ENCODE data around the gene ABTB2. TPM values are rescaled to one million over a fixed set of nuclear protein-coding genes. Genes with fewer than 3 reads are reported as not detected.

ABTB2 gene
- total and polyA plus RNA-seq, 2 donors, result 1.6 to 2.6 TPM

DNA sequence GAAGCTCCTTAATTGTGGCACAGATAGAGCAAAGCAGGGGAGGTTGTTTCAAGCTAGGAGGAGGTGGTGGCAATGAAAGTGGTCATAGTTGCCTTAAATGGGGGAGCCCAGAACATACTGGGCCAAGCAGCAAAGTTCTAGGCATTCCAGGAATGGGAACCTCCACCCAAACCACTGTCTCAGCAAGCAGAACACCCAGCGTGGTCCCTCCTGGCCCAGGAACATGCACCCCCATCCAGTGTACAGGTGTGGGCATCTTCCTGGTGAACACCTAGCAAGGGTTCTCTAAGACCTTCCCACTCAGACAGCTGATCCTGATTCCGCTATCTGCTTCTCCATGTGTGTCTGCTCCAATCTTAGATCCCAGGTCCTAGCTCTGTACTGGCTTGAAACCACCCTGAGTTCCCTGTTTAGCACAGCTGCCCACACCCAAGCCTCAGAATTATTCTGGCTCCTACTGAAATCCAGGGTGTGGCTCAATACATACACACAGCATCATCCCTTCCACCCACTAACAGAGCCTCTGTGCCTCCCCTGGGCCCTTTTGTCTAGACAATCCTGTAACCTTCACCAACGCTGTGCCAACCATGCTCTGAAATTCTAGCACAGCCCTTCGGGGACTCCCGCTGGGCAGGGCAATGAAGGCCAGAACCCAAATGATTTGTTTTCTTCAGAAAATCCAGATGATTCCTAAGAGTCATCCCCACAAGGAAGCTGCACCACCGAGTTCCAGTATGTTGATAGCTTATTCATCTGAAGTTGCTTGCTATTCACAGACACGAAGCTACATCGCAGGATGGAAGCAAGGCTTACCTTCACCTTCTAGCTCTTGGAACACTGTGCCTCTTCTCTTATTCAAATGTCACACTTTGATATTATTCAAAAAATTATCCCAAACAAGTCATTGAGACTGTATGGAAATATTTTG is 76.6 kb downstream of the ABTB2 start:
- Histone ChIP-seq H3K4me3 (ENCODE audit: low read length in 2 of 2) (no peak overlapping the region), H3K9me3 (ENCODE audit: control insufficient read depth in 2 of 2, insufficient read depth in 1 of 2, low read length in 1 of 2) (no peaks in the 10 kb centered on the region), H3K36me3 (ENCODE audit: control insufficient read depth in 2 of 2, insufficient read depth in 2 of 2, low read length in 1 of 2) (no peaks in the 10 kb centered on the region), H3K27ac (ENCODE audit: low read depth in 1 of 2, low read length in 1 of 2) (no peak overlapping the region), H3K4me1 (ENCODE audit: control insufficient read depth in 2 of 2, insufficient read depth in 2 of 2, low read length in 2 of 2) (peaks cover 0 to 4% of the 10 kb centered on the region in 2 donors), H3K27me3 (ENCODE audit: control insufficient read depth in 2 of 2, insufficient read depth in 1 of 2, low read length in 1 of 2) (no peaks in the 10 kb centered on the region)
- WGBS, result 97% methylated on average over 8 of the region's 8 CpGs
- no peak for DNase-seq (ENCODE audit: low read depth in 6 of 9, low spot score in 9 of 9)

DNA sequence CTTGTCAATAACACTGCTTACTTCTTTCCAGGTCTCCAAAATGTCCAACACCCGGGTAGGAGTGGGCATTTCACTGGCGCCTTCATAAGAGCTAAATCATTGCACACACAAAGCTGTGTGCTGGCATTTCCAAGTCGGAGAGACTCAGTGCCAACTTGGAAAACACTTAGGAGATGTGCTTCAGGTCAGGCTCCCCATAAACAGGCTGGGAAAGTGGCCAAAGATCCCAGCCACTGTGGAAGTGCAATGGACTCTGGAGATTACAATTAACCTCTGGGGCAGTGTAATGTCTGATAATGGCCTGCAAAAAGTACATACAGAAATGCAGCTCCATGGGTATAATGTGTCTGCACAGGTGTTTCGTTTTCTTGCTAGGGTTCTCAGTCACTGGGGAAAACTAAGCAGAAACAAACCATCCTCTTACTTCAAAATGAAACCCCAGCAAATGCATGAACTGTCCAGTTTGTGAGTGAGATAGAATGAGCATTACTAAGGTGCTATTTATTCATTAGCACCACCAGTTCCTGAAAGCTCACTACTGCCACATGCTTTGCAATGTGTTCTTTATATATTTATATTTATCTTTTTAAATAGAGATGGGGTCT is 79.0 kb downstream of the ABTB2 start:
- DNase-seq (ENCODE audit: low read depth in 6 of 9, low spot score in 9 of 9), result no peak
- H3K36me3 ChIP-seq (ENCODE audit: control insufficient read depth in 2 of 2, insufficient read depth in 2 of 2, low read length in 1 of 2), result no peaks in the 10 kb centered on the region
- H3K4me1 ChIP-seq (ENCODE audit: control insufficient read depth in 2 of 2, insufficient read depth in 2 of 2, low read length in 2 of 2), result peaks cover 0 to 6% of the 10 kb centered on the region in 2 donors
- H3K4me3 ChIP-seq (ENCODE audit: low read length in 2 of 2), result no peak overlapping the region
- H3K9me3 ChIP-seq (ENCODE audit: control insufficient read depth in 2 of 2, insufficient read depth in 1 of 2, low read length in 1 of 2), result no peaks in the 10 kb centered on the region
- WGBS, result 97% methylated on average over 4 of the region's 4 CpGs
- no peaks in the 10 kb centered on the region for H3K27me3 ChIP-seq (ENCODE audit: control insufficient read depth in 2 of 2, insufficient read depth in 1 of 2, low read length in 1 of 2)
- no peak overlapping the region for H3K27ac ChIP-seq (ENCODE audit: low read depth in 1 of 2, low read length in 1 of 2)

- Histone ChIP-seq H3K36me3 (ENCODE audit: control insufficient read depth in 2 of 2, insufficient read depth in 2 of 2, low read length in 1 of 2) (no peaks in the 10 kb centered on the region), H3K4me1 (ENCODE audit: control insufficient read depth in 2 of 2, insufficient read depth in 2 of 2, low read length in 2 of 2) (peaks cover 0 to 6% of the 10 kb centered on the region in 2 donors), H3K27me3 (ENCODE audit: control insufficient read depth in 2 of 2, insufficient read depth in 1 of 2, low read length in 1 of 2) (no peaks in the 10 kb centered on the region), H3K4me3 (ENCODE audit: low read length in 2 of 2) (no peak overlapping the region), H3K27ac (ENCODE audit: low read depth in 1 of 2, low read length in 1 of 2) (no peak overlapping the region), H3K9me3 (ENCODE audit: control insufficient read depth in 2 of 2, insufficient read depth in 1 of 2, low read length in 1 of 2) (no peaks in the 10 kb centered on the region)
- no peak for DNase-seq (ENCODE audit: low read depth in 6 of 9, low spot score in 9 of 9)
These were observed 79.6 kb downstream of the ABTB2 start for GRCh38 chr11:34278175-34278574.

DNA sequence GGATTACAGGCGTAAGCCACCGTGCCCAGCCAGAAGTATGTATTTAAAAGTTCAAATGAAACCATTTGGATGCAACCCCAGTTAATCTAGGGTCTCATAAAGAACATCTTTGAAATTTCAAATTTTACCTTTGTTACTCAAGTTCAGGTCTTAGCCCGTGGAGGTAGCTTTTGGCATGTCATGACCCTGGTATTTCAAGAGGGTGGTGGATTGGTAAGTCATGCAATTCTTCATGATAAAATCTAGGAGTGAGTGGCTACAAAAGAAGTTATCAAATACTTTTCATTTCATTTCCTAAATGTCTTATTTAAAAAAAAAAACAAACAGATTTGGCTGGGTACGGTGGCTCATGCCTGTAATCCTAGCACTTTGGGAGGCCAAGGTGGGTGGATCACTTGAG is 80.6 kb downstream of the ABTB2 start:
- 99% methylated on average over 4 of the region's 4 CpGs for WGBS
- DNase-seq (ENCODE audit: low read depth in 6 of 9, low spot score in 9 of 9), result no peak
- H3K27me3 ChIP-seq (ENCODE audit: control insufficient read depth in 2 of 2, insufficient read depth in 1 of 2, low read length in 1 of 2), result no peaks in the 10 kb centered on the region
- H3K4me1 ChIP-seq (ENCODE audit: control insufficient read depth in 2 of 2, insufficient read depth in 2 of 2, low read length in 2 of 2), result peaks cover 0 to 6% of the 10 kb centered on the region in 2 donors
- H3K27ac ChIP-seq (ENCODE audit: low read depth in 1 of 2, low read length in 1 of 2), result no peak overlapping the region
- H3K4me3 ChIP-seq (ENCODE audit: low read length in 2 of 2), result no peak overlapping the region
- no peaks in the 10 kb centered on the region for H3K9me3 ChIP-seq (ENCODE audit: control insufficient read depth in 2 of 2, insufficient read depth in 1 of 2, low read length in 1 of 2)
- no peaks in the 10 kb centered on the region for H3K36me3 ChIP-seq (ENCODE audit: control insufficient read depth in 2 of 2, insufficient read depth in 2 of 2, low read length in 1 of 2)

GRCh38 chr11:34276352-34276864 is 81.4 kb downstream of the ABTB2 start:
- H3K27ac ChIP-seq (ENCODE audit: low read depth in 1 of 2, low read length in 1 of 2), result no peak overlapping the region
- H3K36me3 ChIP-seq (ENCODE audit: control insufficient read depth in 2 of 2, insufficient read depth in 2 of 2, low read length in 1 of 2), result no peaks in the 10 kb centered on the region
- DNase-seq (ENCODE audit: low read depth in 6 of 9, low spot score in 9 of 9), result no peak
- H3K9me3 ChIP-seq (ENCODE audit: control insufficient read depth in 2 of 2, insufficient read depth in 1 of 2, low read length in 1 of 2), result no peaks in the 10 kb centered on the region
- H3K27me3 ChIP-seq (ENCODE audit: control insufficient read depth in 2 of 2, insufficient read depth in 1 of 2, low read length in 1 of 2), result no peaks in the 10 kb centered on the region
- H3K4me3 ChIP-seq (ENCODE audit: low read length in 2 of 2), result no peak overlapping the region
- 91% methylated on average over 6 of the region's 6 CpGs for WGBS
- H3K4me1 ChIP-seq (ENCODE audit: control insufficient read depth in 2 of 2, insufficient read depth in 2 of 2, low read length in 2 of 2), result peaks cover 0 to 6% of the 10 kb centered on the region in 2 donors

GRCh38 chr11:34275486-34275885 is 82.3 kb downstream of the ABTB2 start:
- Histone ChIP-seq H3K4me3 (ENCODE audit: low read length in 2 of 2) (no peak overlapping the region), H3K27me3 (ENCODE audit: control insufficient read depth in 2 of 2, insufficient read depth in 1 of 2, low read length in 1 of 2) (no peaks in the 10 kb centered on the region), H3K36me3 (ENCODE audit: control insufficient read depth in 2 of 2, insufficient read depth in 2 of 2, low read length in 1 of 2) (no peaks in the 10 kb centered on the region), H3K27ac (ENCODE audit: low read depth in 1 of 2, low read length in 1 of 2) (no peak overlapping the region), H3K9me3 (ENCODE audit: control insufficient read depth in 2 of 2, insufficient read depth in 1 of 2, low read length in 1 of 2) (no peaks in the 10 kb centered on the region), H3K4me1 (ENCODE audit: control insufficient read depth in 2 of 2, insufficient read depth in 2 of 2, low read length in 2 of 2) (peaks cover 0 to 6% of the 10 kb centered on the region in 2 donors)
- DNase-seq (ENCODE audit: low read depth in 6 of 9, low spot score in 9 of 9), result no peak
- 98% methylated on average over 4 of the region's 4 CpGs for WGBS

DNA sequence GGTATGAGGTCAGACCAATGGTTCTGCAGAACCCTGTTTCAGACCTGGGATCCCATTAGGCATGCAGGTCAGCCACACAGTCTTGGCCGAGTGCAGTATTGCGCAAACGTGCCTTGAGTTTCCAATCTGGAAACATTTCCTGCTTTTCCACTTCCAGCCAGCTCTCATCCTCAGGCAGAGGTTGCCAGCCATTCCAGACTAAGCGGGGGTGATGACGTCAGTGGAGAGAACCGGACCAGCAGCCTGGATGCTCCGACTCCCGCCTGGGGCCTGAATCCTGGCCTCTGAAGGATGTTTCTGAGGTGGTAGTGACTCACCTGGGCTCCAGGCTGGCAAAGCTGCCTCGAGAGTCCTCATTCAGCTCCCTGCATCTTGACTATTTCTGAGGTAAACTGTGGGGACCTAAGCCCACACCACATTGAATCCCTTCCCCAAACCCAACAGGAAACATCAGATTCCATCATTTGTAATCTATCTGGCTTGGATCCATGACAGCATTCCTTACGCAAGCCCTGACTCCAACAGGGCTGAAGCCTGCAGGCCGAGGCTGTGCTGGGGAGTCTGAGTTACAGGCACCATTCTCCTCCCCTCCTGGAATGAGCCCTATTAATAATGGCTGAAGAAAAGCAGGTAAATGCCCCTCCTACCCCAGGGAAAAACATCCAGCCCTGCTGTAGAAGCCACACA is 83.0 kb downstream of the ABTB2 start:
- DNase-seq (ENCODE audit: low read depth in 6 of 9, low spot score in 9 of 9), result no peak
- Histone ChIP-seq H3K4me3 (ENCODE audit: low read length in 2 of 2) (no peak overlapping the region), H3K36me3 (ENCODE audit: control insufficient read depth in 2 of 2, insufficient read depth in 2 of 2, low read length in 1 of 2) (no peaks in the 10 kb centered on the region), H3K4me1 (ENCODE audit: control insufficient read depth in 2 of 2, insufficient read depth in 2 of 2, low read length in 2 of 2) (peaks cover 0 to 6% of the 10 kb centered on the region in 2 donors), H3K27me3 (ENCODE audit: control insufficient read depth in 2 of 2, insufficient read depth in 1 of 2, low read length in 1 of 2) (no peaks in the 10 kb centered on the region), H3K9me3 (ENCODE audit: control insufficient read depth in 2 of 2, insufficient read depth in 1 of 2, low read length in 1 of 2) (no peaks in the 10 kb centered on the region), H3K27ac (ENCODE audit: low read depth in 1 of 2, low read length in 1 of 2) (peak overlapping the region in 1 of 2 donors; percentile 8)
- WGBS, result 94% methylated on average over 11 of the region's 11 CpGs

GRCh38 chr11:34273099-34273498 is 84.7 kb downstream of the ABTB2 start:
- WGBS, result 94% methylated on average over 5 of the region's 5 CpGs
- Histone ChIP-seq H3K4me3 (ENCODE audit: low read length in 2 of 2) (no peak overlapping the region), H3K4me1 (ENCODE audit: control insufficient read depth in 2 of 2, insufficient read depth in 2 of 2, low read length in 2 of 2) (peaks cover 0 to 10% of the 10 kb centered on the region in 2 donors), H3K27ac (ENCODE audit: low read depth in 1 of 2, low read length in 1 of 2) (no peak overlapping the region), H3K27me3 (ENCODE audit: control insufficient read depth in 2 of 2, insufficient read depth in 1 of 2, low read length in 1 of 2) (no peaks in the 10 kb centered on the region), H3K9me3 (ENCODE audit: control insufficient read depth in 2 of 2, insufficient read depth in 1 of 2, low read length in 1 of 2) (no peaks in the 10 kb centered on the region), H3K36me3 (ENCODE audit: control insufficient read depth in 2 of 2, insufficient read depth in 2 of 2, low read length in 1 of 2) (no peaks in the 10 kb centered on the region)
- no peak for DNase-seq (ENCODE audit: low read depth in 6 of 9, low spot score in 9 of 9)

GRCh38 chr11:34271727-34272126 is 86.1 kb downstream of the ABTB2 start:
- Histone ChIP-seq H3K27me3 (ENCODE audit: control insufficient read depth in 2 of 2, insufficient read depth in 1 of 2, low read length in 1 of 2) (no peaks in the 10 kb centered on the region), H3K9me3 (ENCODE audit: control insufficient read depth in 2 of 2, insufficient read depth in 1 of 2, low read length in 1 of 2) (no peaks in the 10 kb centered on the region), H3K27ac (ENCODE audit: low read depth in 1 of 2, low read length in 1 of 2) (no peak overlapping the region), H3K36me3 (ENCODE audit: control insufficient read depth in 2 of 2, insufficient read depth in 2 of 2, low read length in 1 of 2) (no peaks in the 10 kb centered on the region), H3K4me3 (ENCODE audit: low read length in 2 of 2) (no peak overlapping the region), H3K4me1 (ENCODE audit: control insufficient read depth in 2 of 2, insufficient read depth in 2 of 2, low read length in 2 of 2) (peaks cover 0 to 17% of the 10 kb centered on the region in 2 donors)
- DNase-seq (ENCODE audit: low read depth in 6 of 9, low spot score in 9 of 9), result no peak
